ENCODE data around the gene HMGXB3. TPM values are rescaled to one million over a fixed set of nuclear protein-coding genes. Genes with fewer than 3 reads are reported as not detected.

HMGXB3 gene
- total RNA-seq, 2 donors from 2014 or later = 21.8 to 40.2 TPM

GRCh38 chr5:150069672-150070627 lies 69.4 kb downstream of the HMGXB3 start:
- TF ChIP-seq CTCF (IDR thresholded peaks at IDR 0.05) = no peak
- H3K27ac ChIP-seq = no peak overlapping the region
- no peak overlapping the region for H3K9ac ChIP-seq (ENCODE audit: low read depth in 2 of 2, low read length in 2 of 2)
- H3K4me1 ChIP-seq = no peaks in the 10 kb centered on the region
- no peak overlapping the region for H3K4me3 ChIP-seq
- no peak for DNase-seq
- no peaks in the 10 kb centered on the region for H3K27me3 ChIP-seq
- no peaks in the 10 kb centered on the region for H3K36me3 ChIP-seq
- H3K9me3 ChIP-seq = no peaks in the 10 kb centered on the region
- intact Hi-C loops (cut with DNase I) = no loop called here

- no peaks in the 10 kb centered on the region for H3K4me1 ChIP-seq
- H3K36me3 ChIP-seq = no peaks in the 10 kb centered on the region
- DNase-seq = no peak
- intact Hi-C loops (cut with DNase I) = no loop called here
- no peaks in the 10 kb centered on the region for H3K9me3 ChIP-seq
- no peak overlapping the region for H3K9ac ChIP-seq (ENCODE audit: low read depth in 2 of 2, low read length in 2 of 2)
- no peak overlapping the region for H3K4me3 ChIP-seq
- no peak for TF ChIP-seq CTCF (IDR thresholded peaks at IDR 0.05)
- H3K27ac ChIP-seq = no peak overlapping the region
- H3K27me3 ChIP-seq = no peaks in the 10 kb centered on the region
Observed at GRCh38 chr5:150070821-150071220, 70.3 kb downstream of the HMGXB3 start.

- no peaks in the 10 kb centered on the region for H3K36me3 ChIP-seq
- intact Hi-C loops (cut with DNase I) = no loop called here
- H3K4me3 ChIP-seq = no peak overlapping the region
- no peak overlapping the region for H3K9ac ChIP-seq (ENCODE audit: low read depth in 2 of 2, low read length in 2 of 2)
- no peak for DNase-seq
- TF ChIP-seq CTCF (IDR thresholded peaks at IDR 0.05) = no peak
- no peaks in the 10 kb centered on the region for H3K4me1 ChIP-seq
- no peak overlapping the region for H3K27ac ChIP-seq
- no peaks in the 10 kb centered on the region for H3K27me3 ChIP-seq
- no peaks in the 10 kb centered on the region for H3K9me3 ChIP-seq
Observed at GRCh38 chr5:150073086-150073625, 72.6 kb downstream of the HMGXB3 start.

- DNase-seq = no peak
- intact Hi-C loops (cut with DNase I) = no loop called here
Observed at GRCh38 chr5:150073677-150074076, 73.1 kb downstream of the HMGXB3 start.

GRCh38 chr5:150075233-150075632 lies 74.7 kb downstream of the HMGXB3 start:
- TF ChIP-seq CTCF (IDR thresholded peaks at IDR 0.05) = no peak

More at GRCh38 chr5:150073677-150074076, 73.1 kb downstream of the HMGXB3 start:
- Histone ChIP-seq H3K36me3 (no peaks in the 10 kb centered on the region), H3K27ac (no peak overlapping the region), H3K4me3 (no peak overlapping the region), H3K9ac (ENCODE audit: low read depth in 2 of 2, low read length in 2 of 2) (no peak overlapping the region), H3K27me3 (no peaks in the 10 kb centered on the region), H3K9me3 (no peaks in the 10 kb centered on the region), H3K4me1 (no peaks in the 10 kb centered on the region)
- TF ChIP-seq CTCF (IDR thresholded peaks at IDR 0.05) = no peak

More at GRCh38 chr5:150075233-150075632, 74.7 kb downstream of the HMGXB3 start:
- Histone ChIP-seq H3K36me3 (no peaks in the 10 kb centered on the region), H3K27ac (no peak overlapping the region), H3K9me3 (no peaks in the 10 kb centered on the region), H3K4me1 (no peaks in the 10 kb centered on the region), H3K9ac (ENCODE audit: low read depth in 2 of 2, low read length in 2 of 2) (no peak overlapping the region), H3K4me3 (no peak overlapping the region), H3K27me3 (no peaks in the 10 kb centered on the region)
- intact Hi-C loops (cut with DNase I) = no loop called here
- DNase-seq = peak; percentile 5
